ENCODE data around the gene CAPZA2. TPM values are rescaled to one million over a fixed set of nuclear protein-coding genes. Genes with fewer than 3 reads are reported as not detected.

The CAPZA2 gene
- total RNA-seq, 6 experiments from 2014 or later = 216 to 311 (median 275) TPM

GRCh38 chr7:116924741-116925140 lies 62.4 kb downstream of the CAPZA2 start:
- no peak for DNase-seq
- peaks cover 8% of the 10 kb centered on the region; the same call in 1 of the 2 replicates for H3K36me3 Mint-ChIP-seq (ENCODE audit: low read depth)
- no peak overlapping the region for H3K27ac Mint-ChIP-seq
- no peaks in the 10 kb centered on the region for H3K9me3 Mint-ChIP-seq
- no peak overlapping the region for H3K4me3 Mint-ChIP-seq
- TF ChIP-seq CTCF (IDR thresholded peaks at IDR 0.05) = no peak
- H3K27me3 Mint-ChIP-seq (ENCODE audit: insufficient read depth) = peaks cover 4% of the 10 kb centered on the region; the same call in 1 of the 2 replicates
- peaks cover 18% of the 10 kb centered on the region; the same call in 1 of the 2 replicates for H3K4me1 Mint-ChIP-seq (ENCODE audit: low read depth)

- no peaks in the 10 kb centered on the region for H3K36me3 Mint-ChIP-seq (ENCODE audit: low read depth)
- DNase-seq = no peak
- no peak for TF ChIP-seq CTCF (IDR thresholded peaks at IDR 0.05)
These were observed 66.6 kb downstream of the CAPZA2 start for GRCh38 chr7:116929021-116929420.

GRCh38 chr7:116929914-116930913 lies 67.8 kb downstream of the CAPZA2 start:
- Mint-ChIP-seq H3K36me3 (ENCODE audit: low read depth) (no peaks in the 10 kb centered on the region), H3K27me3 (ENCODE audit: insufficient read depth) (no peaks in the 10 kb centered on the region; the same call in 1 of the 2 replicates), H3K27ac (no peak overlapping the region), H3K4me1 (ENCODE audit: low read depth) (peaks cover 19% of the 10 kb centered on the region), H3K9me3 (no peaks in the 10 kb centered on the region), H3K4me3 (peak overlapping the region; percentile 62)
- peak; percentile 69 for DNase-seq
- peak; percentile 99 for TF ChIP-seq CTCF (IDR thresholded peaks at IDR 0.05)

More at GRCh38 chr7:116929021-116929420, 66.6 kb downstream of the CAPZA2 start:
- Mint-ChIP-seq H3K27ac (no peak overlapping the region), H3K4me1 (ENCODE audit: low read depth) (peaks cover 25% of the 10 kb centered on the region), H3K27me3 (ENCODE audit: insufficient read depth) (no peaks in the 10 kb centered on the region; the same call in 1 of the 2 replicates), H3K9me3 (no peaks in the 10 kb centered on the region), H3K4me3 (no peak overlapping the region)

- H3K9me3 Mint-ChIP-seq = no peaks in the 10 kb centered on the region
- no peak for TF ChIP-seq CTCF (IDR thresholded peaks at IDR 0.05)
- H3K4me3 Mint-ChIP-seq = no peak overlapping the region
- peaks cover 19% of the 10 kb centered on the region for H3K4me1 Mint-ChIP-seq (ENCODE audit: low read depth)
- no peak for DNase-seq
- H3K36me3 Mint-ChIP-seq (ENCODE audit: low read depth) = no peaks in the 10 kb centered on the region
- no peaks in the 10 kb centered on the region; the same call in 1 of the 2 replicates for H3K27me3 Mint-ChIP-seq (ENCODE audit: insufficient read depth)
- H3K27ac Mint-ChIP-seq = no peak overlapping the region
These were observed 70.2 kb downstream of the CAPZA2 start for GRCh38 chr7:116932566-116932965.

GRCh38 chr7:116933465-116933864 lies 71.1 kb downstream of the CAPZA2 start:
- no peaks in the 10 kb centered on the region for H3K9me3 Mint-ChIP-seq
- H3K4me1 Mint-ChIP-seq (ENCODE audit: low read depth) = peaks cover 19% of the 10 kb centered on the region
- no peaks in the 10 kb centered on the region for H3K36me3 Mint-ChIP-seq (ENCODE audit: low read depth)
- no peak overlapping the region for H3K4me3 Mint-ChIP-seq
- no peak overlapping the region for H3K27ac Mint-ChIP-seq
- no peak for DNase-seq
- no peaks in the 10 kb centered on the region for H3K27me3 Mint-ChIP-seq (ENCODE audit: insufficient read depth)
- TF ChIP-seq CTCF (IDR thresholded peaks at IDR 0.05) = no peak

All from HFFc6 (cell line).